ENCODE measurements around the gene TMEM260.

GRCh38 chr14:56666294-56666693 is 86.7 kb downstream of the TMEM260 start:
- TF ChIP-seq CTCF (IDR thresholded peaks at IDR 0.05 in 2 of 3, conservative IDR thresholded peaks at IDR 0.05 in 1 of 3; ENCODE audit: control insufficient read depth in 2 of 3, extremely low read depth in 1 of 3, insufficient read depth in 1 of 3, low read depth in 3 of 3, low read length in 3 of 3): no peak
- no peak for TF ChIP-seq YY1 (IDR thresholded peaks at IDR 0.05; ENCODE audit: low read depth, low read length)
- TF ChIP-seq CREM (IDR thresholded peaks at IDR 0.05; ENCODE audit: low read depth): no peak

Data from GM12878 (cell line).